Liver (tissue), 9 donors: ENCODE data around the gene WNT2B. TPM values are rescaled to one million over a fixed set of nuclear protein-coding genes. Genes with fewer than 3 reads are reported as not detected.

Experiments used
- DNase-seq: peaks from one replicate; pipeline ENCODE4 v3.0.0-alpha.2; 2017; ENCODE audit warnings: low spot score
- H3K27ac ChIP-seq, 2 donors: one replicate each; pipeline ENCODE4 v1.7.0; 2013; ENCODE audit warnings: inconsistent platforms in 2 of 2, low read length in 2 of 2, control low read depth in 1 of 2, low read depth in 1 of 2, mild to moderate bottlenecking in 1 of 2
- H3K27me3 ChIP-seq, 4 donors: one replicate each; pipeline versions ENCODE4 v1.6.1 to v1.7.0; 2013; ENCODE audit warnings: low read length in 3 of 4, inconsistent platforms in 1 of 4, mild to moderate bottlenecking in 1 of 4, moderate library complexity in 1 of 4; ENCODE audit not compliant: control insufficient read depth in 4 of 4, insufficient read depth in 4 of 4
- H3K36me3 ChIP-seq, 4 donors: one replicate each; pipeline versions ENCODE4 v1.6.1 to v1.7.0; 2013; ENCODE audit warnings: low read length in 3 of 4, mild to moderate bottlenecking in 3 of 4, low read depth in 1 of 4, moderate library complexity in 1 of 4; ENCODE audit not compliant: control insufficient read depth in 4 of 4, insufficient read depth in 3 of 4
- H3K4me1 ChIP-seq, 4 donors: one replicate each; pipeline versions ENCODE4 v1.6.1 to v1.7.0; 2013; ENCODE audit warnings: low read length in 3 of 4, mild to moderate bottlenecking in 3 of 4, moderate library complexity in 1 of 4; ENCODE audit not compliant: control insufficient read depth in 4 of 4, insufficient read depth in 4 of 4
- H3K4me3 ChIP-seq, 3 donors: one replicate each; pipeline versions ENCODE4 v1.6.1 to v1.7.0; 2013; ENCODE audit warnings: low read length in 3 of 3, control low read depth in 1 of 3, low read depth in 1 of 3, mild to moderate bottlenecking in 1 of 3
- H3K9ac ChIP-seq, 2 donors: one replicate each; pipeline ENCODE4 v1.7.0; 2013; ENCODE audit warnings: low read length in 2 of 2, mild to moderate bottlenecking in 2 of 2, moderate library complexity in 2 of 2, control low read depth in 1 of 2, low read depth in 1 of 2
- H3K9me3 ChIP-seq, 4 donors: one replicate each; pipeline versions ENCODE4 v1.6.1 to v1.7.0; 2013; ENCODE audit warnings: low read length in 3 of 4; ENCODE audit not compliant: control insufficient read depth in 4 of 4
- CTCF ChIP-seq: fragments of 150-350 bp; IDR thresholded peaks from 2 replicates; pipeline ENCODE4 v1.5.1; 2017; ENCODE audit warnings: improper control_type of control experiment, low read depth, low read length; ENCODE audit not compliant: missing input control
- EGR1 ChIP-seq, 2 donors: IDR thresholded peaks; 2 replicates each; pipeline ENCODE4 v1.6.1; 2016 to 2018; ENCODE audit warnings: antibody characterized with exemption in 2 of 2, low read depth in 2 of 2
- FOXA1 ChIP-seq: IDR thresholded peaks from 2 replicates; pipeline ENCODE4 v1.6.1; 2016; ENCODE audit warnings: antibody characterized with exemption
- FOXA2 ChIP-seq: IDR thresholded peaks from 2 replicates; pipeline ENCODE4 v1.6.1; 2016; ENCODE audit warnings: antibody characterized with exemption
- GABPA ChIP-seq, 2 donors: IDR thresholded peaks in 1 of 2; conservative IDR thresholded peaks in 1 of 2; 2 replicates each; pipeline ENCODE4 v1.6.1; 2016; ENCODE audit warnings: antibody characterized with exemption in 2 of 2, mild to moderate bottlenecking in 1 of 2, moderate library complexity in 1 of 2
- HNF4G ChIP-seq: IDR thresholded peaks from 2 replicates; pipeline ENCODE4 v1.6.1; 2016; ENCODE audit warnings: antibody characterized with exemption
- JUND ChIP-seq, 2 donors: IDR thresholded peaks; 2 replicates each; pipeline ENCODE4 v1.6.1; 2016; ENCODE audit warnings: antibody characterized with exemption in 2 of 2
- NR2F2 ChIP-seq: IDR thresholded peaks from 2 replicates; pipeline ENCODE4 v1.6.1; 2016; ENCODE audit warnings: antibody characterized with exemption
- RAD21 ChIP-seq, 2 donors: IDR thresholded peaks; 2 replicates each; pipeline ENCODE4 v1.6.1; 2016; ENCODE audit warnings: antibody characterized with exemption in 2 of 2, mild to moderate bottlenecking in 2 of 2
- REST ChIP-seq: IDR thresholded peaks from 2 replicates; pipeline ENCODE4 v1.6.1; 2016; ENCODE audit warnings: antibody characterized with exemption, mild to moderate bottlenecking
- RXRA ChIP-seq, 2 donors: IDR thresholded peaks; 2 replicates each; pipeline ENCODE4 v1.6.1; 2017 to 2018; ENCODE audit warnings: antibody characterized with exemption in 2 of 2, mild to moderate bottlenecking in 1 of 2
- SP1 ChIP-seq: IDR thresholded peaks from 2 replicates; pipeline ENCODE4 v1.6.1; 2018; ENCODE audit warnings: antibody characterized with exemption, mild to moderate bottlenecking
- TAF1 ChIP-seq: conservative IDR thresholded peaks from 2 replicates; pipeline ENCODE4 v1.6.1; 2016; ENCODE audit warnings: antibody characterized with exemption, mild to moderate bottlenecking
- YY1 ChIP-seq: IDR thresholded peaks from 2 replicates; pipeline ENCODE4 v1.6.1; 2016; ENCODE audit warnings: antibody characterized with exemption, mild to moderate bottlenecking
- WGBS: extraction: QIAGEN DNeasy Blood & Tissue Kit; methylation state at CpG from one replicate; pipeline ENCODE4 v1.1.7; 2013; 5-methylcytosine and 5-hydroxymethylcytosine counted together
- polyA plus RNA-seq, 2 donors: library from polyadenylated mRNA; stranded (reverse) in 1 of 2; unstranded in 1 of 2; fragments of 200-250 nt in 1 of 2; fragments of >200 nt in 1 of 2; fragmentation: Nextera tagmentation in 1 of 2; extraction: Ambion mirVana in 1 of 2; gene quantifications; one replicate each; pipeline versions ENCODE4 v1.2.1 to v1.2.3, GENCODE V29; 2013 to 2015
- total RNA-seq, 2 donors: library from RNA; depleted of rRNA; stranded (reverse); fragments of >200 nt; gene quantifications; one replicate each; pipeline ENCODE4 v1.2.3, GENCODE V29; 2014
- TF ChIP-seq, protein P1 (sequence below): IDR thresholded peaks from 2 replicates; pipeline ENCODE4 v1.6.1; 2016; ENCODE audit warnings: antibody characterized with exemption
- TF ChIP-seq, protein P2 (sequence below): IDR thresholded peaks from 2 replicates; pipeline ENCODE4 v1.6.1; 2016; ENCODE audit warnings: antibody characterized with exemption
- TF ChIP-seq, protein P3 (sequence below): IDR thresholded peaks from 2 replicates; pipeline ENCODE4 v1.6.1; 2016; ENCODE audit warnings: antibody characterized with exemption
- donor health status: healthy.
- donor health status: healthy.
- donor health status: healthy.
- donor health status: healthy.
- donor health status: healthy.

Gene WNT2B
- total and polyA plus RNA-seq, 4 donors = 0.07 to 0.92 (median 0.38) TPM

DNA sequence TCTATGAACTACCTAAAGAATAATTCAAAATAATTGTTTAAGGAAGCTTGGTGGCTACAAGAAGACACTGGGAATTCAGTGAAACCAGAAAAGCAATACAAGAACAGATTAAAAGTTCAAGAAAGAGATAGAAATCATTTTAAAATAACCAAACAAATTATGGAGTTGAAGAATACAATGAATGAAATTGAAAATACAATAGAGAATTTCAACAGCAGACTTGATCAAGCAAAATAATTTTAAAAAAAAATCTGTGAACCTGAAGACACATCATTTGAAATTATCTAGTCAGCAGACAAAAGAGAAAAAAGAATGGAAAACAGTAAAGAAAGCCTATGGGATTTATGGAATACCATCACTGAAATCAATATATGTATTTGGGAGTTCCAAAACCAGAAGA, 31.2 kb upstream of the WNT2B start:
- H3K36me3 ChIP-seq = no peaks in the 10 kb centered on the region
- no peak overlapping the region for H3K9ac ChIP-seq
- no peak for DNase-seq
- H3K4me1 ChIP-seq = no peaks in the 10 kb centered on the region
- peaks cover 0 to 8% (median 4%) of the 10 kb centered on the region in 4 donors for H3K9me3 ChIP-seq
- no peak for TF ChIP-seq RAD21 (IDR thresholded peaks at IDR 0.05)
- TF ChIP-seq FOXA1 = no peak
- TF ChIP-seq RXRA (IDR thresholded peaks at IDR 0.05) = no peak
- no peak for TF ChIP-seq NR2F2
- TF ChIP-seq HNF4G = no peak
- TF ChIP-seq, protein P1, sequence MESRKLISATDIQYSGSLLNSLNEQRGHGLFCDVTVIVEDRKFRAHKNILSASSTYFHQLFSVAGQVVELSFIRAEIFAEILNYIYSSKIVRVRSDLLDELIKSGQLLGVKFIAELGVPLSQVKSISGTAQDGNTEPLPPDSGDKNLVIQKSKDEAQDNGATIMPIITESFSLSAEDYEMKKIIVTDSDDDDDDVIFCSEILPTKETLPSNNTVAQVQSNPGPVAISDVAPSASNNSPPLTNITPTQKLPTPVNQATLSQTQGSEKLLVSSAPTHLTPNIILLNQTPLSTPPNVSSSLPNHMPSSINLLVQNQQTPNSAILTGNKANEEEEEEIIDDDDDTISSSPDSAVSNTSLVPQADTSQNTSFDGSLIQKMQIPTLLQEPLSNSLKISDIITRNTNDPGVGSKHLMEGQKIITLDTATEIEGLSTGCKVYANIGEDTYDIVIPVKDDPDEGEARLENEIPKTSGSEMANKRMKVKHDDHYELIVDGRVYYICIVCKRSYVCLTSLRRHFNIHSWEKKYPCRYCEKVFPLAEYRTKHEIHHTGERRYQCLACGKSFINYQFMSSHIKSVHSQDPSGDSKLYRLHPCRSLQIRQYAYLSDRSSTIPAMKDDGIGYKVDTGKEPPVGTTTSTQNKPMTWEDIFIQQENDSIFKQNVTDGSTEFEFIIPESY = no peak
- no peak for TF ChIP-seq SP1
- no peak for TF ChIP-seq CTCF
- no peak for TF ChIP-seq TAF1
- TF ChIP-seq, protein P2, sequence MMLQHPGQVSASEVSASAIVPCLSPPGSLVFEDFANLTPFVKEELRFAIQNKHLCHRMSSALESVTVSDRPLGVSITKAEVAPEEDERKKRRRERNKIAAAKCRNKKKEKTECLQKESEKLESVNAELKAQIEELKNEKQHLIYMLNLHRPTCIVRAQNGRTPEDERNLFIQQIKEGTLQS = no peak
- no peak for TF ChIP-seq REST
- H3K27ac ChIP-seq = no peak overlapping the region
- no peaks in the 10 kb centered on the region for H3K27me3 ChIP-seq
- no peak overlapping the region for H3K4me3 ChIP-seq

GRCh38 chr1:112478314-112478713, 30.5 kb upstream of the WNT2B start:
- 96% methylated on average over 1 of the region's 1 CpG for WGBS
- Histone ChIP-seq H3K9ac (no peak overlapping the region), H3K36me3 (no peaks in the 10 kb centered on the region), H3K27ac (no peak overlapping the region), H3K27me3 (no peaks in the 10 kb centered on the region), H3K4me3 (no peak overlapping the region), H3K9me3 (peaks cover 0 to 8% (median 4%) of the 10 kb centered on the region in 4 donors), H3K4me1 (no peaks in the 10 kb centered on the region)
- TF ChIP-seq YY1 = no peak
- no peak for TF ChIP-seq HNF4G
- TF ChIP-seq, protein P3, sequence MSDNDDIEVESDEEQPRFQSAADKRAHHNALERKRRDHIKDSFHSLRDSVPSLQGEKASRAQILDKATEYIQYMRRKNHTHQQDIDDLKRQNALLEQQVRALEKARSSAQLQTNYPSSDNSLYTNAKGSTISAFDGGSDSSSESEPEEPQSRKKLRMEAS = no peak
- TF ChIP-seq RAD21 (IDR thresholded peaks at IDR 0.05) = no peak
- TF ChIP-seq, protein P2 = no peak
- TF ChIP-seq REST = no peak
- no peak for TF ChIP-seq GABPA (IDR thresholded peaks at IDR 0.05 in 1 of 2, conservative IDR thresholded peaks at IDR 0.05 in 1 of 2)
- no peak for TF ChIP-seq TAF1
- no peak for TF ChIP-seq FOXA2
- TF ChIP-seq EGR1 (IDR thresholded peaks at IDR 0.05; ENCODE audit: low read depth in 2 of 2) = no peak
- TF ChIP-seq SP1 = no peak
- no peak for TF ChIP-seq JUND (IDR thresholded peaks at IDR 0.05)
- TF ChIP-seq NR2F2 = no peak
- TF ChIP-seq RXRA (IDR thresholded peaks at IDR 0.05) = no peak
- TF ChIP-seq CTCF = no peak
- TF ChIP-seq FOXA1 = no peak
- no peak for DNase-seq
